Esophagus squamous epithelium (tissue), 5 donors: Measurements from ENCODE around the gene UBB. TPM values are rescaled to one million over a fixed set of nuclear protein-coding genes. Genes with fewer than 3 reads are reported as not detected.
"Not testable (repeated sequence)": the region's sequence is repeated elsewhere in the genome, so short reads cannot be mapped to it uniquely, and the experiment has no call there.

Experiments
- DNase-seq: peaks from one replicate; lab custom pipeline; 2025; lab: John Stamatoyannopoulos, UW
- H3K27ac ChIP-seq, 4 donors: fragments of 200-600 bp; sonication (generic); one replicate each; pipeline ENCODE4 v1.5.1; 2016 to 2019; ENCODE audit warnings: mild to moderate bottlenecking in 1 of 4
- H3K27me3 ChIP-seq, 4 donors: fragments of 200-600 bp; sonication (generic); 1 replicate in 3 of 4; 2 replicates in 1 of 4; pipeline versions ENCODE4 v1.5.1 to v1.6.0; 2017 to 2021; ENCODE audit warnings: antibody characterized with exemption in 1 of 4
- H3K36me3 ChIP-seq, 3 donors: fragments of 200-600 bp; sonication (generic); one replicate each; pipeline ENCODE4 v1.5.1; 2016 to 2019
- H3K4me1 ChIP-seq, 3 donors: fragments of 200-600 bp; sonication (generic); one replicate each; pipeline ENCODE4 v1.5.1; 2017 to 2019
- H3K4me3 ChIP-seq, 4 donors: fragments of 200-600 bp; sonication (generic); 1 replicate in 3 of 4; 2 replicates in 1 of 4; pipeline ENCODE4 v1.5.1; 2016 to 2019; ENCODE audit warnings: mild to moderate bottlenecking in 2 of 4, moderate library complexity in 1 of 4
- H3K9me3 ChIP-seq, 3 donors: fragments of 200-600 bp; sonication (generic); one replicate each; pipeline ENCODE4 v1.5.1; 2016 to 2019
- POLR2A ChIP-seq, 4 donors: fragments of 450-650 bp; IDR thresholded peaks; one replicate each; pipeline ENCODE4 v1.6.1; 2017; ENCODE audit warnings: antibody characterized with exemption in 4 of 4, mild to moderate bottlenecking in 4 of 4, moderate library complexity in 3 of 4
- WGBS, 2 donors: methylation state at CpG; one replicate each; pipeline ENCODE4 v1.1.5; 2018; 5-methylcytosine and 5-hydroxymethylcytosine counted together
- intact Hi-C: fragments of 100-400 bp; cut with DNase I; formaldehyde crosslinking; loops from one replicate; pipeline ENCODE4 v1.15.0; 2022
- total RNA-seq, 4 donors: library from RNA; depleted of rRNA; stranded (reverse); fragments of >200 nt; gene quantifications; one replicate each; pipeline ENCODE4 v1.1.0, GENCODE V29; 2016
- TF ChIP-seq, protein P1 (sequence below), 6 experiments: fragments of 450-650 bp in 4 of 6; fragments of 200-600 bp in 2 of 6; sonication (generic) in 2 of 6; IDR thresholded peaks; one replicate each; pipeline ENCODE4 v1.5.1; 2016 to 2019; ENCODE audit warnings: antibody characterized with exemption in 6 of 6, mild to moderate bottlenecking in 4 of 6, moderate library complexity in 4 of 6
- donor health status: DM: yes; HTN: yes; CAD: no.

UBB gene
- total RNA-seq, 4 donors from 2014 or later = 360 to 590 (median 461) TPM

DNA sequence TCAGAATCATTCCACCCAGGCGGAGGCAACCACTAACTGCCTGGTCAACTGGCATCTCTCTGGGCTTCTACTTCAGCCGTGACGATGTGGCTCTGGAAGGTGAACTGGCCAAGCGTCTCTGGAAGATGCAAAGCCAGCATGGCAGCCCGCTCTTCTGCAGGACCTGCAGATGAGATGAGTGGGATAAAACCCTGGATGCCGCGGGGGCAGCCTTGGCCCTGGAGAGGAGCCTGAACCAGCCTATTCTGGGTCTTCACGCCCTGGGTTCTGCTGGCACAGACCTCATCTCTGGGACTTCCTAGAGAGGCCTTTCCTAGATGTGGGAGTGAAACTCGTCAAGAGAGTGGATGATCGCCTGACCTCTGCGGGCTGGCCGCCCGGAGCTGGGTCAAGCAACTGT, 10.6 kb downstream of the UBB start:
- intact Hi-C loops = no loop called here
- Histone ChIP-seq H3K27me3 (no peaks in the 10 kb centered on the region), H3K4me3 (no peak overlapping the region), H3K9me3 (no peaks in the 10 kb centered on the region), H3K4me1 (peaks cover 0 to 9% (median under 1%) of the 10 kb centered on the region in 3 donors), H3K27ac (no peak overlapping the region), H3K36me3 (no peaks in the 10 kb centered on the region)
- 92 to 100% methylated on average over 2 to 10 of the region's 13 CpGs for WGBS, 2 donors
- DNase-seq = no peak
- no peak for TF ChIP-seq POLR2A (IDR thresholded peaks at IDR 0.05)
- TF ChIP-seq, protein P1, sequence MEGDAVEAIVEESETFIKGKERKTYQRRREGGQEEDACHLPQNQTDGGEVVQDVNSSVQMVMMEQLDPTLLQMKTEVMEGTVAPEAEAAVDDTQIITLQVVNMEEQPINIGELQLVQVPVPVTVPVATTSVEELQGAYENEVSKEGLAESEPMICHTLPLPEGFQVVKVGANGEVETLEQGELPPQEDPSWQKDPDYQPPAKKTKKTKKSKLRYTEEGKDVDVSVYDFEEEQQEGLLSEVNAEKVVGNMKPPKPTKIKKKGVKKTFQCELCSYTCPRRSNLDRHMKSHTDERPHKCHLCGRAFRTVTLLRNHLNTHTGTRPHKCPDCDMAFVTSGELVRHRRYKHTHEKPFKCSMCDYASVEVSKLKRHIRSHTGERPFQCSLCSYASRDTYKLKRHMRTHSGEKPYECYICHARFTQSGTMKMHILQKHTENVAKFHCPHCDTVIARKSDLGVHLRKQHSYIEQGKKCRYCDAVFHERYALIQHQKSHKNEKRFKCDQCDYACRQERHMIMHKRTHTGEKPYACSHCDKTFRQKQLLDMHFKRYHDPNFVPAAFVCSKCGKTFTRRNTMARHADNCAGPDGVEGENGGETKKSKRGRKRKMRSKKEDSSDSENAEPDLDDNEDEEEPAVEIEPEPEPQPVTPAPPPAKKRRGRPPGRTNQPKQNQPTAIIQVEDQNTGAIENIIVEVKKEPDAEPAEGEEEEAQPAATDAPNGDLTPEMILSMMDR (IDR thresholded peaks at IDR 0.05) = no peak

DNA sequence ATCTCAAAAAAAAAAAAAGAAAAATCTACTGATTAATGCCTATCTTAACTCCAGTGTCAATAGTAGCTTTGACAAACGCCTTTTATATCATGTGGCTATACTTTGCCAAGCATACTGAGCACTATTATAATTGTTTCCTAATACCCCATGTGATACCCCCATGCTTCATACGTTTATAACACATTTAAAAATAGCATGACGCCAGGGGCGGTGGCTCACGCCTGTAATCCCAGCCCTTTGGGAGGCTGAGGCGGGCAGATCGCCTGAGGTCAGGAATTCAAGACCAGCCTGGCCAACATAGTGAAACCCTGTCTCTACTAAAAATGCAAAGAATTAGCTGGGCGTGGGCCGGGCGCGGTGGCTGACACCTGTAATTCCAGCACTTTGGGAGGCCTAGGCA, 11.6 kb downstream of the UBB start:
- H3K36me3 ChIP-seq, H3K27me3 ChIP-seq, H3K4me3 ChIP-seq, DNase-seq, H3K4me1 ChIP-seq, intact Hi-C loops, H3K9me3 ChIP-seq, H3K27ac ChIP-seq: not testable (repeated sequence)
- 56 to 79% methylated on average over 3 to 7 of the region's 11 CpGs for WGBS, 2 donors

DNA sequence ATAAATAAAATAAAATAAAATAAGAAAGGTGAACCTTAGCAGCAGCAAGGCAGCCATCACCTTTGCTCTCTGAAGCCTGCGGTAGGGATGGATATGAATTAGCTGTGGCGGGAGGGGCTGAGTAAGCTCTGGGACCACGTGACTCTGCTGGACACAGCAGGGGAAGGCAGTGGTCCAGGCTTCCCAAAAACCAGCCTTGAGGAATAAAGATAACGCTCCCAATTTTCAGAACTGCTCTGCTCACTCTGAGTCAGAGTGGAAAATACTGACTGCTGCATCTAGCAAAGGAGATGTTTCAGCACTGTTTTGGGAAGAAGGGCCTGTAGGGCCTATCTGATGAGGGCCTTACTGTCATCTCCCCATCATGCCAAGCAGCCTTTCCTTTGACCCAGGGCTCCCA, 15.0 kb downstream of the UBB start:
- 57 to 75% methylated on average over 4 of the region's 4 CpGs for WGBS, 2 donors
- intact Hi-C loops, H3K27ac ChIP-seq, H3K9me3 ChIP-seq, H3K4me1 ChIP-seq, H3K27me3 ChIP-seq, DNase-seq, H3K4me3 ChIP-seq, H3K36me3 ChIP-seq: not testable (repeated sequence)

DNA sequence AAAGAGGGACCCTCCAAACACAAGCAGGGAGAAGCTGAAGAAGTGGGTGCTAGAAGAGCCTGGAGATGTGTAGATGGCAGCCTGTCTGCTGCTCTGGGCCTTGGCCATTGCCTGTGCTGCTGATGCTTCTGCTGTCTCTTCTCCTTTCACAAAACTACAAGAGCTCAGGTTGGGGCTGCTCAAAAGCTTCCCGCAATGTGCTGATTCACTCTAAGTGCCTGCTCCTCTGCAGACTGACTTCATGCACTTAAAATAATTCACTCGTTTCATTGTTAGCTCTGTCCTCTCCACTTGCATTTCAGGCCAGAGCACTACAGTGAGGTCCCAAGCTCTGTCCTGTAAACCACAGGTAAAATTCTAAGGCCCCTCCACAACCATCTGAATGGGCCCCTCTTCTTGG, 15.8 kb downstream of the UBB start:
- H3K27me3 ChIP-seq, H3K36me3 ChIP-seq, DNase-seq, H3K27ac ChIP-seq, H3K4me1 ChIP-seq, H3K9me3 ChIP-seq, intact Hi-C loops, H3K4me3 ChIP-seq: not testable (repeated sequence)
- WGBS, 2 donors = 71 to 80% methylated on average over 2 of the region's 2 CpGs

DNA sequence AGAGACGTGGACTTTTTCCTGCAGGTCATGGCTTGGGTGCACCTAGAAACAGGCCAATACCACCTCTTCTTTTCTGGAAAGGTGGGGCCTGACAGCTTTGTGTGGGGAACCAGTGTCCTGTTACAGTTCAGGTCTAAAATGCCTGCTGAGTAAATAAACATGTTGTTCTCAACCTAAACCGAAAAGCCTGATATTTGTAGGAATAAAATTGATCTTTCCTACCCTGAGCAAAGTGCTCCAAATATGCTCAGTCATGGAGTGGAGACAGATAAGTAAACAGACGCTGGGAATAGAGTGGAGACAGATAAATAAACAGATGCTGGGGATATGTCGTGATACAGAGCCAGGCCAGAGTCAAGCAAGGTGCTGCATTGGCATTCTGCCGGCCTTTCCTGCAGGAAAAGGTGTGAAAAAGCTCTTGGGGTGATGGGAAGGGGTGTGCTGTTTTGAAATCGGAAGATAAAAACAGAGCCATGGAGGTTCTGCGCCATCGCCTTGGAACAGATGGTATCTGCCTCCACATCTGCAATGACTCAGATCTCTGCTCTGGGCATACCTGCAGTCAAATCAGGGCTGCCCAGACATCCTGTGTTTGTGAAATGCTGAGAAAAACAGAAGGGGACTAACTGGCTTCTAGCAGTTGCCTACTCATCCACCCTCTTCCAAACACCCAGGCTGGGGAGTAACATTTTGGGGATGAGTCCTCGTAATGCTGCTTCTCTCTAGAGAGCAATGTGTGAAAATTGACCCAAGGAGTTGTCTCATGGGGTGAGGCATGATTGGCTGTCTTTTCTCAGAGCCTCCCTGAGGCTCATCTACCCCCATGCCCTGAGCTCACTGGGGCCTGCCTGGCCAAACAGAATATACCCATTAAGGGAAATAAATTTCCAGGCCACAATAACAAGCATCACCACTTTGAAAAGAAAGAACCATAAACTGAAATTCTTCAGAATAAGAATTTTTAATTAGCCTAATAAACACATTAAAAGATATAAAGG, 17.7 kb downstream of the UBB start:
- Histone ChIP-seq H3K27ac (no peak overlapping the region), H3K4me3 (no peak overlapping the region), H3K4me1 (no peaks in the 10 kb centered on the region), H3K27me3 (no peaks in the 10 kb centered on the region), H3K9me3 (no peaks in the 10 kb centered on the region), H3K36me3 (no peaks in the 10 kb centered on the region)
- 49 to 64% methylated on average over 8 to 9 of the region's 9 CpGs for WGBS, 2 donors
- intact Hi-C loops = no loop called here
- no peak for DNase-seq
- TF ChIP-seq, protein P1 (IDR thresholded peaks at IDR 0.05) = no peak
- TF ChIP-seq POLR2A (IDR thresholded peaks at IDR 0.05) = no peak

DNA sequence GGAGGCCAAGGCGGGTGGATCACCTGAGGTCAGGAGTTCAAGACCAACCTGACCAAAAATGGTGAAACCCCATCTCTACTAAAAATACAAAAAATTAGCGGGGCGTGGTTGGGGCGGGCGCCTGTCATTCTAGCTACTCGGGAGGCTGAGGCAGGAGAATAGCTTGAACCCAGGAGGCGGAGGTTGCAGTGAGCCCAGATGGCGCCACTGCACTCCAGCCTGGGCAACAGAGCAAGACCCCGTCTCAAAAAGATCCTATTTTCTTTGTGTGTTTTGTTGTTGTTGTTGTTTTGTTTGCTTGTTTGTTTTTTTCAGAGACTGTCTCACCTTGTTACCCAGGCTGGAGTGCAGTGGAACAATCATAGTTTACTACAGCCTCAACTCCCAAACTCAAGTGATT, 23.0 kb downstream of the UBB start:
- H3K9me3 ChIP-seq, H3K4me3 ChIP-seq, intact Hi-C loops, H3K36me3 ChIP-seq, DNase-seq, H3K27ac ChIP-seq: not testable (repeated sequence)
- Histone ChIP-seq H3K4me1 (peaks cover 4 to 23% (median 14%) of the 10 kb centered on the region in 3 donors), H3K27me3 (peaks cover 0 to 14% (median 0%) of the 10 kb centered on the region in 4 donors)
- 85 to 87% methylated on average over 9 of the region's 9 CpGs for WGBS, 2 donors
